HG03354 (cell line): ENCODE data around the gene ALS2CL.

Experiments used
- ATAC-seq: cut with Tn5 transposase; IDR thresholded peaks from one replicate; pipeline ENCODE4 v1.9.1; 2021; ENCODE audit warnings: mild to moderate bottlenecking; ENCODE audit not compliant: unreplicated experiment, poor library complexity, severe bottlenecking

Gene ALS2CL

GRCh38 chr3:46668591-46668990 lies 24.9 kb downstream of the ALS2CL start:
- ATAC-seq, result no peak

GRCh38 chr3:46668116-46668515 lies 25.4 kb downstream of the ALS2CL start:
- no peak for ATAC-seq

DNA sequence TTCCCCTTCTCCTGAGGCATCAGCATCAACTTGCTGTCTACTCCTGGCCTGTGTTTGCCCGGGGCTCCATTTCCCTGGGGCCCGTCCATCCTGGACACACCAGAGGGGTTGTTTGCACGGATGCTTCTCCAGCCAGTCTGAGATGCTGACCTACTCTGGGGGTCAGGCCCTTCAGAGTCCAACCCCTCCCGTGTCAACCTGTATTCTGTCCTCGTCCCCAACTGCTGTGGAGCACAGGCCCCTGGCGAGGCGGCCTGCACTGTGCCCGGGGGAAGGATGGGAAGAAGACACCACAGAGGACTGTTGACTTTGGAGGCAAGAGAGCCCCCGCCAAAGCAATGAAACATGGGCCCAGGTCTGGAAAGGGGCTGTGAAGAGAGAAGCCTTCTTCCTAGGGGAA lies 25.8 kb downstream of the ALS2CL start:
- no peak for ATAC-seq

- ATAC-seq, result no peak
These were observed 26.3 kb downstream of the ALS2CL start for GRCh38 chr3:46667061-46667621.

- no peak for ATAC-seq
These were observed 27.0 kb downstream of the ALS2CL start for GRCh38 chr3:46666453-46666845.

DNA sequence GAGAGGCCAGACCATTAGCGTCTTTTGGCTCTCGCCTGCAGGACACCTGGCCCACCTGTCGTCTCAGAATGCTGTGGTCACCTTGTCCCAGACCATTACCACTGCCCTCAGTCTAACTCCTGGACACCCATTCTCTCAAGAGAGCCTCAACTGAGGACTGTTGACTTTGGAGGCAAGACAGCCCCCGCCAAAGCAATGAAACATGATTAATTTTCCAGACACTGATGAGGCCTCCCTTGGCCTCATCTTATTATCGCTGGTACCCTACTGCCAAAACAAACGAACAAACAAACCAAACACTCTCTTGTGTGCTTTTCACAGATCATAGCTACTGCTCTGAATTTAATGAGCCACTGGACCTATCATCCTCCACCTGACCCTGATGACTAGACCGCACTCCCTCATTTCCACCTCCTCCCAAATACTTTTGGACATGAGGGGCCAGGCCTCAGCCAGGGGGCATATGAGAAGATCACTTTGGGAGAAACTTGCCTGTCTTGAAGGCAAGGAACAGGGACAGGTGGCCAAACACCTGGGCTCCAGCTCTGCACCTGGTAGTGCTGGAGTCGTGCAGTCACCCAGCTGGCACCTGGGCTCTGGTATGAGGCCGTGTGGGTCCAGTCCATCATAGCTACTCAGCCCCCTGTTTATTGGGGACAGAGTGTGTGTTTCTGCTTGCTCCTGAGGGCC lies 27.6 kb downstream of the ALS2CL start:
- no peak for ATAC-seq

GRCh38 chr3:46664971-46665762 lies 28.3 kb downstream of the ALS2CL start:
- ATAC-seq, result no peak

GRCh38 chr3:46664188-46664970 lies 29.1 kb downstream of the ALS2CL start:
- no peak for ATAC-seq

DNA sequence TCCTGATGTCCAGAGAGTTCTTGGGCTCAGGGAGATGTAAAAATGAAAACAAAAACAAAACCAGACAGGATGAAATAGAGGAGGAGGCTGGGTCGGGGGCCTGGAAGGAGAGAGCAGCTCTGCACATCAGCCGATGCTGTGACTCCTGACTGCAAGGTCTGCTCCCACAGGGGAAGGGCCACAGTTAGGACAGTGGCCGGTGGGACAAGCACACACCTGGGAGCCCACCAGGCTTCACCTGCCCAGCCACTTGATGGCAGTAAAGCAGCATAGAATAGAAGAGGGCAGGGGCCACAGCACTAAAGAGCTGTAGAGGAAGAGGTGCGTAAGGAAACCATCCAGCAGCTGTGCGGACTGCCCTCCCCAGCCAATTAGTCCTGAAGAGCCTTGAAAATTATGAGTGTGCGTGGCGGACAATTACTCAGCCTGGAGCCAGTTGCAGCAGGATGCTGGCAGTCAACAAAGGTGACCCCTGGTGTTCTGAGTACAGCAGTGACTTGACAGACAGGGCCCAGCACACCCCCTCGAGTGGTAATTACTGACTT lies 29.8 kb downstream of the ALS2CL start:
- ATAC-seq, result no peak

GRCh38 chr3:46662771-46663551 lies 30.5 kb downstream of the ALS2CL start:
- no peak for ATAC-seq

- no peak for ATAC-seq
These were observed 31.4 kb downstream of the ALS2CL start for GRCh38 chr3:46661776-46662766.

DNA sequence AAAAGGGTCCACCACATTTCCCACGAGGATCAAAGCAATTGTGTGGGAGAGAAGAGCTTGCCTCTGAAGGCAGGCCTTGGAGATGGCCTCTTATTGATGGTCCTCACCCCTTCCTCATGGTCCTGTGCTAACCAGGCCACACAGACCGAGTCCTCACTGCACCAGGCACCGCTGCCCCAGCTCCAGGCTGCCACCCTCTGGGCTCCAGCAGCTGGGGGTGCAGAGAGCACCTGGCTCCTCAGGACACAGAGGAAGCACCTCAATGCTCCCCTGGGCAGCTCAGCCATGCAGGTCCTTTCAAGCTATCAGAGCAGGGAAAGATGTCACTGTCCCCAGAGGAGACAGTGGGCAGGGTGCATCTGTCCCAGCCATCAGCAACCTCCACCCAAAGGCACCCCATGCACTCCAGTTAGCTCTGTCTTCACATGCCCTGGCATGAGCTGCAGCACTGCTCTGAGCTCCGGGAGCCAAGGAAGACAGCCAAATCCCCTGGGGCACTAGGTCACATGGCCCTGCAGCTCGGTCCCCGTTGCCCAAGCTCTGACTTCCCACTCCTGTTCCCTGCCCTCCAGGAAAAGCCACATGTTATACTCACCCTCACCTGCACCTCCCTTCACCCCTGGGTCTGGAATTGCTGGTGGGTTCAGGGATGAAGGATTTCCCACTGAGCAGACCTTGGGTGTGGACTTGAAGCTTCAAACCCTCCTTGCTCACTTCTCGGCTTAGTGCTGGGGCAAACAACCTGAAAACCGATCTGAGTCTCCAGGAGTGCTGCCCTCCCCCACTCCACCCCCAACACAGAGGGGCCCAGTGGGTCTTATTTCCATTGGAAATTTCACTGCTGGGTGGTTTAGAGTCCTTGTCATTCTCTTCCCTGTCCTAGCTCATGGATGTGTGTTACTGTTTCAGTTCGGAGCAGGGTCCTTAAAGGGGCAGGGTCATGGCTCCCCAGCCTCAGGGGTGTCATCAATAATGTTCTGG lies 32.6 kb downstream of the ALS2CL start:
- no peak for ATAC-seq

DNA sequence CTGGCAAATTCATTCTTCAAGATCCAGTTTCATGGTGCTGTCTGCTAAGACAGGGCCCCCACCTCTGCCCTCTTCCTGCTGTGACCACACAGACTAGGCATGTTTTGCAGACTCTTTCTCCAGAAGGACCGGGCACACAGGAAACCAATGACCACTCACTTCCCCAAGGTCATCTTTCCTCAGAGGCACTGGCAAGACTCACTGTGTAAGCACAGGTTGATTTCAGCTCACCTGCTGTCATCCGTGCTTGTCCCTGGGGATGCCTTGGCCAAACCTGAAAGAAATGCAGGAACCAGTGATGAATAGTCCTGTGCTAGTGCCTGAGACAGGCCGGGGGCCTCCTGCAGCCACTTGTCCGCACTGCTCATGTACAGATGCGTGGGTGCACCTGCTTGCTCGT lies 33.5 kb downstream of the ALS2CL start:
- no peak for ATAC-seq

- no peak for ATAC-seq
These were observed 34.2 kb downstream of the ALS2CL start for GRCh38 chr3:46659285-46659684.

GRCh38 chr3:46656778-46657556 lies 36.5 kb downstream of the ALS2CL start:
- ATAC-seq, result no peak

DNA sequence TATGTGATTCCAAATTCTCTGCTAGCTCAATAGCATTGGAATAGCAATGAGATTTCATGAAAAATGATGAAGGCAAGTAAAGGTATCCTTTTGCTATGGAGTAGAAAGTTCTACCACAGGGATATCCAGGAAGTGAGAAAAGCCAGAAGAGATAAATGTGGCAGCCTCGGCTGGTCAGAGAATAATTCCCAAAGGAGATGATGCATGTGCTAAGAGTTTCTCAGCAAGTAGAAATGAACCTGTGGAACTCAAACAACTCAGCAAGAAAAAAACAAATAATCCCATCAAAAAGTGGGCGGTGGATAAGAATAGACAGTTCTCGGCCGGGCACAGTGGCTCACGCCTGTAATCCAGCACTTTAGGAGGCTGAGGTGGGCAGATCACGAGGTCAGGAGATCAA lies 38.2 kb downstream of the ALS2CL start:
- ATAC-seq, result no peak
